Esophagus squamous epithelium (tissue), 4 donors: ENCODE results near the gene MUC3A.

Experiments
- CTCF ChIP-seq, 6 experiments: fragments of 450-650 bp in 4 of 6; fragments of 200-600 bp in 2 of 6; sonication (generic) in 2 of 6; IDR thresholded peaks; one replicate each; pipeline ENCODE4 v1.5.1; 2016 to 2019; ENCODE audit warnings: antibody characterized with exemption in 6 of 6, mild to moderate bottlenecking in 4 of 6, moderate library complexity in 4 of 6
- POLR2A ChIP-seq, 4 donors: fragments of 450-650 bp; IDR thresholded peaks; one replicate each; pipeline ENCODE4 v1.6.1; 2017; ENCODE audit warnings: antibody characterized with exemption in 4 of 4, mild to moderate bottlenecking in 4 of 4, moderate library complexity in 3 of 4

DNA sequence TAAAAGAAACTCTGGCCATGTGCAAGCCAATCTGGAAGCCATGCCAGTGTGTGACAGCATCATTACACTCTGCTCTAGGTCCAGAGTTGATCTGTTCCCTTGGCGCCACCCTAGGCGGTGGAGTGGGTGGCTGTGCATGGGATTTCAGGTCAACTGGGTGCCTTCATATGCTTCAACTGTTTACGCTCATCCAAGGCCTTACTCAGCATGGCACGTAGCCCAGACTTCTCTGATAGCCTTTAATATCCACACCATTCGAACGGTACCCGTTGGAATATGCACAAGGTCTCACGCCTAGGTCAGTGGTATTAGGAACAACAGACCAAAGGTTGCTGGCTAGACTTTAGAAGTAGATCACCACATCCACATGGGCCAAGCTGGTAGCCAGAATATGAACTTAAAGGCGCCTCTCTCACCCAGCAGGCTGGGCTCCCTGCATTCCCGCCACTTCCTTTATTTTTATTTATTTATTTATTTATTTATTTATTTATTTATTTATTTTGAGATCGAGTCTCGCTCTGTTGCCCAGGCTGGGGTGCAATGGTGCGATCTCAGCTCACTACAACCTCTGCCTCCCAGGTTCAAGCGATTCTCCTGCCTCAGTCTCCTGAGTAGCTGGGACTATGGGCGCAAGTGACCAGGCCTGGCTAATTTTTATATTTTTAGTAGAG lies 35.0 kb upstream of the MUC3A start:
- TF ChIP-seq POLR2A (IDR thresholded peaks at IDR 0.05) (no peak), CTCF (IDR thresholded peaks at IDR 0.05) (no peak)
